Tibial nerve (tissue), 4 donors: ENCODE data around the gene PHETA1. TPM values are rescaled to one million over a fixed set of nuclear protein-coding genes. Genes with fewer than 3 reads are reported as not detected.
A peak's percentile ranks its signal among the peaks of the same experiment; 100 is the strongest.

ENCODE experiments used
- DNase-seq, 2 donors: peaks; one replicate each; pipeline ENCODE4 v3.0.0-alpha.2; 2019; ENCODE audit warnings: low spot score in 2 of 2
- H3K27ac ChIP-seq, 4 donors: fragments of 200-600 bp; sonication (generic) in 3 of 4; one replicate each; pipeline ENCODE4 v1.5.1; 2017 to 2019; ENCODE audit warnings: mild to moderate bottlenecking in 1 of 4
- H3K27me3 ChIP-seq, 2 donors: fragments of 200-600 bp; sonication (generic) in 1 of 2; one replicate each; pipeline versions ENCODE4 v1.5.1 to v1.6.0; 2017 to 2019
- H3K36me3 ChIP-seq, 3 donors: fragments of 200-600 bp; sonication (generic); one replicate each; pipeline ENCODE4 v1.5.1; 2018 to 2019
- H3K4me1 ChIP-seq, 4 donors: fragments of 200-600 bp; sonication (generic) in 3 of 4; one replicate each; pipeline ENCODE4 v1.5.1; 2017 to 2019
- H3K4me3 ChIP-seq, 4 donors: fragments of 200-600 bp; sonication (generic) in 3 of 4; one replicate each; pipeline ENCODE4 v1.5.1; 2017 to 2019; ENCODE audit warnings: mild to moderate bottlenecking in 1 of 4, moderate library complexity in 1 of 4
- H3K9me3 ChIP-seq, 4 donors: fragments of 200-600 bp; sonication (generic) in 3 of 4; one replicate each; pipeline ENCODE4 v1.5.1; 2017 to 2019
- CTCF ChIP-seq, 5 experiments: fragments of 200-600 bp in 3 of 5; fragments of 450-650 bp in 2 of 5; sonication (generic) in 3 of 5; IDR thresholded peaks; one replicate each; pipeline ENCODE4 v1.5.1; 2016 to 2019; ENCODE audit warnings: antibody characterized with exemption in 5 of 5, mild to moderate bottlenecking in 3 of 5, moderate library complexity in 2 of 5
- EP300 ChIP-seq, 2 donors: sonication (generic); formaldehyde crosslinking; IDR thresholded peaks; one replicate each; pipeline ENCODE4 v1.6.1; 2017; ENCODE audit warnings: antibody characterized with exemption in 2 of 2, mild to moderate bottlenecking in 1 of 2
- POLR2A ChIP-seq, 2 donors: fragments of 450-650 bp; IDR thresholded peaks; one replicate each; pipeline ENCODE4 v1.6.1; 2017; ENCODE audit warnings: antibody characterized with exemption in 2 of 2, mild to moderate bottlenecking in 2 of 2, moderate library complexity in 2 of 2
- WGBS, 2 donors: methylation state at CpG; one replicate each; pipeline ENCODE4 v1.1.5; 2018; 5-methylcytosine and 5-hydroxymethylcytosine counted together
- total RNA-seq, 4 donors: library from RNA; depleted of rRNA; stranded (reverse); fragments of >200 nt; gene quantifications; one replicate each; pipeline ENCODE4 v1.1.0, GENCODE V29; 2016

The PHETA1 gene
- total RNA-seq, 4 donors from 2014 or later, result 12.7 to 26.6 (median 18.3) TPM

GRCh38 chr12:111319600-111320257, 49.2 kb downstream of the PHETA1 start:
- 89 to 90% methylated on average over 26 to 32 of the region's 32 CpGs for WGBS, 2 donors
- no peaks in the 10 kb centered on the region for H3K9me3 ChIP-seq
- no peak overlapping the region for H3K27ac ChIP-seq
- H3K4me3 ChIP-seq, result no peak overlapping the region
- H3K4me1 ChIP-seq, result no peaks in the 10 kb centered on the region
- TF ChIP-seq CTCF (IDR thresholded peaks at IDR 0.05) (no peak), EP300 (IDR thresholded peaks at IDR 0.05) (no peak), POLR2A (IDR thresholded peaks at IDR 0.05) (no peak)
- no peaks in the 10 kb centered on the region for H3K27me3 ChIP-seq
- DNase-seq, result no peak
- no peaks in the 10 kb centered on the region for H3K36me3 ChIP-seq

GRCh38 chr12:111318450-111318849, 50.4 kb downstream of the PHETA1 start:
- Histone ChIP-seq H3K4me1 (no peaks in the 10 kb centered on the region), H3K36me3 (no peaks in the 10 kb centered on the region), H3K9me3 (no peaks in the 10 kb centered on the region), H3K27ac (no peak overlapping the region), H3K4me3 (no peak overlapping the region), H3K27me3 (no peaks in the 10 kb centered on the region)
- TF ChIP-seq POLR2A (IDR thresholded peaks at IDR 0.05) (no peak), EP300 (IDR thresholded peaks at IDR 0.05) (no peak), CTCF (IDR thresholded peaks at IDR 0.05) (no peak)
- WGBS, 2 donors, result 90 to 94% methylated on average over 6 of the region's 6 CpGs
- no peak for DNase-seq

GRCh38 chr12:111316671-111317070, 52.2 kb downstream of the PHETA1 start:
- no peak for TF ChIP-seq EP300 (IDR thresholded peaks at IDR 0.05)
- TF ChIP-seq CTCF (IDR thresholded peaks at IDR 0.05), result no peak
- no peak for TF ChIP-seq POLR2A (IDR thresholded peaks at IDR 0.05)
- H3K27ac ChIP-seq, result no peak overlapping the region
- DNase-seq, result no peak
- no peak overlapping the region for H3K4me3 ChIP-seq
- 85 to 87% methylated on average over 5 of the region's 5 CpGs for WGBS, 2 donors
- H3K27me3 ChIP-seq, result no peaks in the 10 kb centered on the region
- H3K9me3 ChIP-seq, result no peaks in the 10 kb centered on the region
- H3K4me1 ChIP-seq, result no peaks in the 10 kb centered on the region
- no peaks in the 10 kb centered on the region for H3K36me3 ChIP-seq

GRCh38 chr12:111314953-111315539, 53.8 kb downstream of the PHETA1 start:
- TF ChIP-seq CTCF (IDR thresholded peaks at IDR 0.05), result no peak
- peak; percentile 74 to 77 for TF ChIP-seq EP300 (IDR thresholded peaks at IDR 0.05)
- H3K27me3 ChIP-seq, result peaks cover 0 to 2% of the 10 kb centered on the region in 2 donors
- peak in 1 of 2 donors; percentile 52 for DNase-seq
- H3K4me3 ChIP-seq, result peak overlapping the region in 1 of 4 donors; percentile 12
- H3K27ac ChIP-seq, result peak overlapping the region in 2 of 4 donors; percentile 2 to 33
- H3K36me3 ChIP-seq, result no peaks in the 10 kb centered on the region
- 73 to 75% methylated on average over 7 of the region's 7 CpGs for WGBS, 2 donors
- H3K9me3 ChIP-seq, result no peaks in the 10 kb centered on the region
- H3K4me1 ChIP-seq, result no peaks in the 10 kb centered on the region

- Histone ChIP-seq H3K9me3 (no peaks in the 10 kb centered on the region), H3K27me3 (peaks cover 0 to 4% of the 10 kb centered on the region in 2 donors), H3K27ac (no peak overlapping the region), H3K4me1 (no peaks in the 10 kb centered on the region), H3K36me3 (no peaks in the 10 kb centered on the region), H3K4me3 (peak overlapping the region in 1 of 4 donors; percentile 12)
- peak; percentile 29 to 58 for DNase-seq
- TF ChIP-seq EP300 (IDR thresholded peaks at IDR 0.05) (no peak), CTCF (IDR thresholded peaks at IDR 0.05) (peak; percentile 80 to 91 (median 87)), POLR2A (IDR thresholded peaks at IDR 0.05) (no peak)
- 0 to 1% methylated on average over 8 of the region's 8 CpGs for WGBS, 2 donors
Measured at GRCh38 chr12:111313833-111314259, 55.0 kb downstream of the PHETA1 start.
